HCT116 (cell line): Measurements from ENCODE around the gene SBNO2. TPM values are rescaled to one million over a fixed set of nuclear protein-coding genes. Genes with fewer than 3 reads are reported as not detected.

Experiments used
- ATAC-seq: fragments of 200-7000 bp; cut with Tn5 transposase; 2 replicates; pipeline ENCODE4 v1.9.1; 2020; ENCODE audit warnings: mild to moderate bottlenecking, moderate library complexity
- BruUV-seq: library from RNA; stranded (reverse); fragments of 400-500 nt; replicated peaks from 2 replicates; lab custom pipeline; 2021; lab: Mats Ljungman, UMichigan
- CTCF ChIA-PET: fragments of 300-600 bp; sonication (Branson Sonifier 250); formaldehyde crosslinking; loops from one replicate; lab custom pipeline; 2021; ENCODE audit warnings: antibody characterized with exemption; lab: Charles Lee
- POLR2A ChIA-PET: fragments of 300-600, 350-600 bp; sonication (Branson Sonifier 250); formaldehyde crosslinking; loops from one replicate; lab custom pipeline; 2021; ENCODE audit warnings: antibody characterized with exemption; lab: Charles Lee
- RAD21 ChIA-PET, 2 experiments: fragments of 300-600 bp; sonication (Branson Sonifier 250); formaldehyde crosslinking; loops; one replicate each; lab custom pipeline; 2023; ENCODE audit warnings: low total read pairs in 2 of 2; ENCODE audit not compliant: uncharacterized antibody in 2 of 2, unreplicated experiment in 2 of 2, low non-redundant PET in 1 of 2; lab: Charles Lee
- DNase-seq: peaks from one replicate; pipeline ENCODE4 v3.0.0-alpha.2; 2010; ENCODE audit warnings: low read depth, low spot score
- H2AFZ ChIP-seq: fragments of 200-600 bp; shearing (Covaris generic), sonication (generic); 2 replicates; pipeline ENCODE4 v1.6.1; 2017; ENCODE audit warnings: low read depth, mixed run types, mixed read lengths, antibody characterized with exemption, low read length; ENCODE audit not compliant: poor library complexity, severe bottlenecking
- H3K27ac ChIP-seq: 2 replicates; pipeline ENCODE4 v1.5.1; 2012; ENCODE audit warnings: low read depth, low read length
- H3K27me3 ChIP-seq: fragments of 200-600 bp; sonication (generic); 2 replicates; pipeline ENCODE4 v1.6.1; 2016; ENCODE audit warnings: mixed run types, low read length, mixed read lengths; ENCODE audit not compliant: insufficient read depth
- H3K36me3 ChIP-seq, 2 experiments: fragments of 200-500 bp in 1 of 2; fragments of 200-600 bp in 1 of 2; sonication (Bioruptor generic) in 1 of 2; sonication (generic) in 1 of 2; 2 replicates each; pipeline versions ENCODE4 v1.5.1 to v1.6.1; 2014 to 2016; ENCODE audit warnings: low read length in 2 of 2, inconsistent platforms in 1 of 2, mixed read lengths in 1 of 2, mixed run types in 1 of 2; ENCODE audit not compliant: insufficient read depth in 2 of 2, control insufficient read depth in 1 of 2
- H3K4me1 ChIP-seq, 2 experiments: fragments of 200-600 bp in 1 of 2; sonication (generic) in 1 of 2; 2 replicates each; pipeline versions ENCODE4 v1.5.1 to v1.6.1; 2012 to 2017; ENCODE audit warnings: low read length in 2 of 2, inconsistent platforms in 1 of 2, mild to moderate bottlenecking in 1 of 2, mixed read lengths in 1 of 2, mixed run types in 1 of 2, moderate library complexity in 1 of 2; ENCODE audit not compliant: insufficient read depth in 2 of 2, control insufficient read depth in 1 of 2
- H3K4me2 ChIP-seq: fragments of 200-600 bp; sonication (generic); 2 replicates; pipeline ENCODE4 v1.6.1; 2017; ENCODE audit warnings: mixed run types, low read length, mixed read lengths
- H3K4me3 ChIP-seq, 2 experiments: fragments of 200-600 bp in 1 of 2; sonication (generic) in 1 of 2; replicated peaks in 1 of 2; 2 replicates each; pipeline ENCODE4 v1.5.1; 2011 to 2016; ENCODE audit warnings: low read length in 2 of 2, control low read depth in 1 of 2, low read depth in 1 of 2, mild to moderate bottlenecking in 1 of 2, mixed read lengths in 1 of 2, mixed run types in 1 of 2
- H3K79me2 ChIP-seq: fragments of 200-600 bp; sonication (generic); 2 replicates; pipeline ENCODE4 v1.6.1; 2017; ENCODE audit warnings: mild to moderate bottlenecking, mixed run types, low read length, moderate library complexity, mixed read lengths; ENCODE audit not compliant: insufficient read depth
- H3K9ac ChIP-seq: fragments of 200-600 bp; sonication (generic); 2 replicates; pipeline ENCODE4 v1.6.1; 2016; ENCODE audit warnings: low read length, mixed read lengths
- H3K9me2 ChIP-seq: fragments of 200-600 bp; sonication (generic), shearing (Covaris generic); 2 replicates; pipeline ENCODE4 v1.6.1; 2017; ENCODE audit warnings: mixed run types, mild to moderate bottlenecking, moderate library complexity; ENCODE audit not compliant: insufficient read depth
- H3K9me3 ChIP-seq, 2 experiments: fragments of 200-500 bp in 1 of 2; fragments of 200-600 bp in 1 of 2; sonication (Bioruptor generic) in 1 of 2; sonication (generic) in 1 of 2; 2 replicates each; pipeline ENCODE4 v1.6.1; 2014 to 2017; ENCODE audit warnings: low read length in 2 of 2, mixed read lengths in 2 of 2, inconsistent platforms in 1 of 2, low read depth in 1 of 2, mild to moderate bottlenecking in 1 of 2, mixed run types in 1 of 2, moderate library complexity in 1 of 2; ENCODE audit not compliant: control insufficient read depth in 1 of 2, insufficient read depth in 1 of 2
- H4K20me1 ChIP-seq: fragments of 200-600 bp; sonication (generic), shearing (Covaris generic); 2 replicates; pipeline ENCODE4 v1.6.1; 2017; ENCODE audit warnings: mixed run types, mild to moderate bottlenecking, moderate library complexity; ENCODE audit not compliant: insufficient read depth
- CEBPB ChIP-seq: IDR thresholded peaks from 2 replicates; pipeline ENCODE4 v1.6.1; 2012; ENCODE audit warnings: low read depth
- EGR1 ChIP-seq: IDR thresholded peaks from 2 replicates; pipeline ENCODE4 v1.6.1; 2012; ENCODE audit warnings: low read depth
- ELF1 ChIP-seq: IDR thresholded peaks from 2 replicates; pipeline ENCODE4 v1.6.1; 2012; ENCODE audit warnings: low read depth, borderline replicate concordance
- EZH2 ChIP-seq: fragments of 200-600 bp; sonication (generic); IDR thresholded peaks from 2 replicates; pipeline ENCODE4 v1.6.1; 2017; ENCODE audit warnings: antibody characterized with exemption, mixed run types
- POLR2AphosphoS5 ChIP-seq: IDR thresholded peaks from 2 replicates; pipeline ENCODE4 v1.6.1; 2011; ENCODE audit warnings: mild to moderate bottlenecking, low read depth, low read length, moderate library complexity
- RAD21 ChIP-seq: IDR thresholded peaks from 2 replicates; pipeline ENCODE4 v1.6.1; 2012; ENCODE audit warnings: low read depth, mild to moderate bottlenecking
- SIN3A ChIP-seq: IDR thresholded peaks from 2 replicates; pipeline ENCODE4 v1.6.1; 2012; ENCODE audit warnings: low read depth
- YY1 ChIP-seq: IDR thresholded peaks from 2 replicates; pipeline ENCODE4 v1.6.1; 2011; ENCODE audit warnings: low read length, low read depth, moderate library complexity, mild to moderate bottlenecking; ENCODE audit not compliant: insufficient replicate concordance; ENCODE audit errors: extremely low read depth
- intact Hi-C: fragments of 100-400 bp; cut with micrococcal nuclease; formaldehyde crosslinking; loops from 2 replicates; pipeline ENCODE4 v1.10.0; 2022
- total RNA-seq: library from RNA; stranded (reverse); gene quantifications from one replicate; pipeline ENCODE4 v1.2.1, GENCODE V29; 2021; ENCODE audit not compliant: unreplicated experiment
- TF ChIP-seq, protein P1 (sequence below), 3 experiments: fragments of 200-600 bp in 1 of 3; sonication (generic) in 1 of 3; IDR thresholded peaks in 2 of 3; conservative IDR thresholded peaks in 1 of 3; 2 replicates each; pipeline ENCODE4 v1.5.1; 2012 to 2017; ENCODE audit warnings: low read depth in 2 of 3, low read length in 2 of 3, antibody characterized with exemption in 1 of 3, borderline replicate concordance in 1 of 3, control low read depth in 1 of 3, mild to moderate bottlenecking in 1 of 3, mixed read lengths in 1 of 3, mixed run types in 1 of 3, moderate library complexity in 1 of 3; ENCODE audit not compliant: insufficient read depth in 1 of 3

The SBNO2 gene
- total RNA-seq, 1 experiment from 2014 or later = 66.4 TPM

DNA sequence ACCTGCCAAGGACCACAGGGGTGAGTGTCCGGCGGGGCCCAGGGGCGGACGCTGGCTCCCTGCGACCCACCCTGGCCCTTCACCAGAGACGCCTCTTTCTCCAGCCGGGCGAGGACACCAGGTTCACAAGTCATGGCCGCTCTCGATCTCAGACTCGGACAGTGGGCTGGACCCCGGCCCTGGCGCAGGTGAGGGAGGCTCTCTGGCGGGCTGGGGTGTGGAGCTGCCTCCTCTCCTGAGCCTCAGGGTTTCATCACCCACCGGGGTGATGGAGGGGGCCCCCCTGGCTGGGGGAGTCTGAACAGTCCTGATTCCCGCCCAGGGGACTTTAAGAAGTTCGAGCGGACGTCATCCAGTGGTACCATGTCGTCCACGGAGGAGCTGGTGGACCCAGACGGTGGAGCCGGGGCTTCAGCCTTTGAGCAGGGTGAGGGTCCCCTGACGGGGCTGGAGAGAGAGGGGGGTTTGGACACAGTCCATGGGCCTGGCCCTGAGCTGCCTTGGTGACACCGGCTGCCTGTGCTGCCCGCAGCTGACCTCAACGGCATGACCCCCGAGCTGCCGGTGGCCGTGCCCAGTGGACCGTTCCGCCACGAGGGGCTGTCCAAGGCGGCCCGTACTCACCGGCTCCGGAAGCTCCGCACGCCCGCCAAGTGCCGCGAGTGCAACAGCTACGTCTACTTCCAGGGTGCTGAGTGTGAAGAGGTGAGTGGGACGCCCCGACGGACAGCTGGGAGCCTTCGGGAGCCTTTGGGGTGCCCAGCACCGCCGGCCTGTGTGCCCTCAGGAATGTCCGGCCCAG, 93.5 kb downstream of the SBNO2 start:
- RAD21 ChIA-PET = no interaction called here
- POLR2A ChIA-PET = interaction anchor here (0.6 kb wide), 1 partner anchor 165 kb away, joined by 4 read pairs; no protein-coding TSS in a partner anchor
- H3K79me2 ChIP-seq = no peaks in the 10 kb centered on the region
- H3K27me3 ChIP-seq = no peaks in the 10 kb centered on the region
- no peak for TF ChIP-seq EGR1
- no peak overlapping the region for H3K4me2 ChIP-seq
- H4K20me1 ChIP-seq = no peaks in the 10 kb centered on the region
- no peak overlapping the region for H3K27ac ChIP-seq
- no TSS peak for BruUV-seq
- DNase-seq (no peak), ATAC-seq (no peak)
- peaks cover 4 to 21% of the 10 kb centered on the region in 2 experiments for H3K4me1 ChIP-seq
- no peak overlapping the region for H3K4me3 ChIP-seq
- no peak overlapping the region for H3K9ac ChIP-seq
- H3K9me2 ChIP-seq = no peaks in the 10 kb centered on the region
- no peaks in the 10 kb centered on the region for H3K9me3 ChIP-seq
- peaks cover 0 to 14% of the 10 kb centered on the region in 2 experiments; a peak in 2 of 4 replicates for H3K36me3 ChIP-seq
- CTCF ChIA-PET = interaction anchor here (1.5 kb wide), 1 partner anchor 16 kb away, joined by 4 read pairs; no protein-coding TSS in a partner anchor
- intact Hi-C loops = no loop called here
- no peak overlapping the region for H2AFZ ChIP-seq

DNA sequence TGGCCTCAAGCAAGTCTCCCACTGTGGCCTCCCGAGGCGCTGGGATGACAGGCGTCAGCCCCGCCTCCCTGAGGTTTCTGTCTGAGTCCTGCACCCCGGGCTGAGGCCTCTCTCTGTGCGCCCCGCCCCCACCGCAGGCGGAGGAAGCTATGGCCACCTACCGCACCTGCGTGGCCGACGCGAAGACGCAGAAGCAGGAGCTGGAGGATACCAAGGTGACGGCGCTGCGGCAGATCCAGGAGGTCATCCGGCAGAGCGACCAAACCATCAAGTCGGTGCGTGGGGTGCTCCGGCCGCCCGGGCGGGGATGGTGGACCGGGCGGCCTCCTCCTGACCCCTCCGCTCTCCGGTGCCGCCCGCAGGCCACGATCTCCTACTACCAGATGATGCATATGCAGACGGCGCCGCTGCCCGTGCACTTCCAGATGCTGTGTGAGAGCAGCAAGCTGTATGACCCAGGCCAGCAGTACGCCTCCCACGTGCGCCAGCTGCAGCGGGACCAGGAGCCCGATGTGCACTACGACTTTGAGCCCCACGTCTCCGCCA, 94.4 kb downstream of the SBNO2 start:
- Histone ChIP-seq H3K4me1 (peaks cover 4 to 26% of the 10 kb centered on the region in 2 experiments), H3K4me3 (no peak overlapping the region), H3K79me2 (no peaks in the 10 kb centered on the region), H3K27me3 (no peaks in the 10 kb centered on the region), H4K20me1 (no peaks in the 10 kb centered on the region), H3K27ac (no peak overlapping the region), H3K9me3 (no peaks in the 10 kb centered on the region), H2AFZ (no peak overlapping the region), H3K4me2 (no peak overlapping the region), H3K36me3 (peaks cover 0 to 16% of the 10 kb centered on the region in 2 experiments; a peak in 2 of 4 replicates), H3K9ac (no peak overlapping the region), H3K9me2 (no peaks in the 10 kb centered on the region)
- ChIA-PET RAD21 (no interaction called here), POLR2A (no interaction called here), CTCF (interaction anchor here (1.5 kb wide), 1 partner anchor 15 kb away, joined by 4 read pairs; no protein-coding TSS in a partner anchor)
- TF ChIP-seq CEBPB (no peak), ELF1 (no peak), YY1 (no peak), RAD21 (no peak), SIN3A (no peak), EZH2 (no peak), POLR2AphosphoS5 (no peak), EGR1 (no peak)
- TF ChIP-seq, protein P1, sequence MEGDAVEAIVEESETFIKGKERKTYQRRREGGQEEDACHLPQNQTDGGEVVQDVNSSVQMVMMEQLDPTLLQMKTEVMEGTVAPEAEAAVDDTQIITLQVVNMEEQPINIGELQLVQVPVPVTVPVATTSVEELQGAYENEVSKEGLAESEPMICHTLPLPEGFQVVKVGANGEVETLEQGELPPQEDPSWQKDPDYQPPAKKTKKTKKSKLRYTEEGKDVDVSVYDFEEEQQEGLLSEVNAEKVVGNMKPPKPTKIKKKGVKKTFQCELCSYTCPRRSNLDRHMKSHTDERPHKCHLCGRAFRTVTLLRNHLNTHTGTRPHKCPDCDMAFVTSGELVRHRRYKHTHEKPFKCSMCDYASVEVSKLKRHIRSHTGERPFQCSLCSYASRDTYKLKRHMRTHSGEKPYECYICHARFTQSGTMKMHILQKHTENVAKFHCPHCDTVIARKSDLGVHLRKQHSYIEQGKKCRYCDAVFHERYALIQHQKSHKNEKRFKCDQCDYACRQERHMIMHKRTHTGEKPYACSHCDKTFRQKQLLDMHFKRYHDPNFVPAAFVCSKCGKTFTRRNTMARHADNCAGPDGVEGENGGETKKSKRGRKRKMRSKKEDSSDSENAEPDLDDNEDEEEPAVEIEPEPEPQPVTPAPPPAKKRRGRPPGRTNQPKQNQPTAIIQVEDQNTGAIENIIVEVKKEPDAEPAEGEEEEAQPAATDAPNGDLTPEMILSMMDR (IDR thresholded peaks at IDR 0.05 in 2 of 3, conservative IDR thresholded peaks at IDR 0.05 in 1 of 3; ENCODE audit: borderline replicate concordance in 1 of 3, insufficient read depth in 1 of 3, low read depth in 2 of 3, low read length in 2 of 3) = no peak
- no peak for DNase-seq
- intact Hi-C loops = no loop called here
- no TSS peak for BruUV-seq
- ATAC-seq = no peak
